ENCODE data around the gene TRMT44.

TRMT44 gene

GRCh38 chr4:8516996-8517550 is 76.5 kb downstream of the TRMT44 start:
- no peak for DNase-seq

- DNase-seq, result no peak
Observed at GRCh38 chr4:8517946-8518345, 77.4 kb downstream of the TRMT44 start.

GRCh38 chr4:8522160-8523120 is 81.9 kb downstream of the TRMT44 start:
- DNase-seq, result no peak

GRCh38 chr4:8523175-8523574 is 82.6 kb downstream of the TRMT44 start:
- no peak for DNase-seq

- no peak for DNase-seq
Observed at GRCh38 chr4:8523766-8524165, 83.2 kb downstream of the TRMT44 start.

GRCh38 chr4:8524595-8525382 is 84.2 kb downstream of the TRMT44 start:
- DNase-seq, result no peak

GRCh38 chr4:8525383-8526120 is 85.0 kb downstream of the TRMT44 start:
- DNase-seq, result no peak
